AG04450 (cell line): ENCODE measurements around the gene KIF5A. TPM values are rescaled to one million over a fixed set of nuclear protein-coding genes. Genes with fewer than 3 reads are reported as not detected.

Experiments
- CTCF ChIA-PET: fragments of 300-600, 350-600 bp; formaldehyde crosslinking; extraction: SDS; loops from one replicate; lab custom pipeline; 2022; ENCODE audit warnings: antibody characterized with exemption, inconsistent platforms; lab: Charles Lee
- POLR2A ChIA-PET: fragments of 350-600 bp; formaldehyde crosslinking; extraction: SDS; loops from one replicate; lab custom pipeline; 2021; ENCODE audit warnings: antibody characterized with exemption, inconsistent platforms; lab: Yijun Ruan, JAX
- DNase-seq: peaks from one replicate; pipeline ENCODE4 v3.0.0-alpha.2; 2011; ENCODE audit warnings: low read depth, low spot score
- H3K27ac ChIP-seq: one replicate; pipeline ENCODE4 v1.5.1; 2012; ENCODE audit warnings: low read depth, low read length, control low read depth
- H3K27me3 ChIP-seq: one replicate; pipeline ENCODE4 v1.6.0; 2012; ENCODE audit warnings: low read length; ENCODE audit not compliant: control insufficient read depth, insufficient read depth
- H3K4me3 ChIP-seq: 2 replicates; pipeline ENCODE4 v1.5.1; 2011; ENCODE audit warnings: mild to moderate bottlenecking, low read depth, low read length, control low read depth
- H3K9me3 ChIP-seq: 2 replicates; pipeline ENCODE4 v1.5.1; 2012; ENCODE audit warnings: low read length; ENCODE audit not compliant: control insufficient read depth, insufficient read depth
- CTCF ChIP-seq: IDR thresholded peaks from 2 replicates; pipeline ENCODE4 v1.5.1; 2011; ENCODE audit warnings: low read depth, low read length, control low read depth, inconsistent platforms
- polyA plus RNA-seq: library from polyadenylated mRNA; depleted of rRNA; stranded (reverse); fragments of >200 nt; gene quantifications from 2 replicates; pipeline ENCODE4 v1.2.3, GENCODE V29; 2011

KIF5A gene
- polyA plus RNA-seq, 1 experiment: 0.45 TPM

DNA sequence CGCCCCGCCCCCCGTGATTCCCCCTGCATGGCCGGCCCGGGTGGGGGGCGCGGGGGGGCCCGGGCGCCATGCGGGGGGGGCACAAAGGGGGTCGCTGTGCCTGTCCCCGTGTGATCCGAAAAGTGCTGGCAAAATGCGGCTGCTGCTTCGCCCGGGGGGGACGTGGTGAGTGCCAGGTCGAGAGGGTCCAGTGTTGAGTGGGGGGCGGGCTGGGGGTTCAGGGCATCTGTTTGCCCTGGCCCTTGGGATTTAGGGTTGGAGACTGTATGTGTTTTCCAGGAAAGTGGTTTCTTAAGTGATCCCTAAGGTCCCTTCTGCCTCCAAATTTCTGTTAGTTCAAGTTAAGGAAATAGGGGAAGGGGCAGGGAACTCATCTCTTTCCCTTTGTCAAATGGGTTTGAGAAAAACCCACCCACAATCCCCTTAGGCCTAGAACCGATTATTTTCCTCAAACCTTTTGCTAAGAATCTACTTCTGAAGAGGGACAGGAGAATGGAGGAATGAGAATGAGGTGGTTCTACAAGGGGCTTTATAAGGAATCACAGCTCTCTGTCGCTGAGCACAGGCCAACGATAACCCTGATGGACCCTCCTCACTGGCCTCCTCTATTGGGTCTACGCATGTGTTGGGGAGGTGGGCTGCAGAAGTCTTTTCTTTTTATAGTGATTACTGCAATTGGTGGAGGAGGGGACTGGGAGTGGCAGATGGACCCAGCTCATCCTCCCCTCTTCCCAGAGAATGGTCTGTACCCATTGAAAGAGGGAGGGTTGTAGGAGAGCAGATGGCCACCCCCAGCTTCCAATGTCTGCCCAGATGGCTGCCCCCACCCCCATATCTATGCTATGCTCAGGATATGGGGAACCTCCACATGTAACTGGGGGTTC lies 62.2 kb downstream of the KIF5A start:
- H3K4me3 ChIP-seq: peak overlapping the region; percentile 71
- H3K9me3 ChIP-seq: no peaks in the 10 kb centered on the region; the same call in 1 of the 2 replicates
- TF ChIP-seq CTCF: no peak
- CTCF ChIA-PET: interaction anchor here (0.6 to 1.4 kb wide), 4 partner anchors 9 to 114 kb away, joined by 3 to 6 read pairs (median 3); no protein-coding TSS in a partner anchor
- DNase-seq: no peak
- POLR2A ChIA-PET: interaction anchor here (0.9 to 1.4 kb wide), 5 partner anchors 9 to 92 kb away, joined by 3 to 8 read pairs (median 4); partner anchors contain the start of gene DDIT3
- no peaks in the 10 kb centered on the region for H3K27me3 ChIP-seq
- H3K27ac ChIP-seq: no peak overlapping the region

DNA sequence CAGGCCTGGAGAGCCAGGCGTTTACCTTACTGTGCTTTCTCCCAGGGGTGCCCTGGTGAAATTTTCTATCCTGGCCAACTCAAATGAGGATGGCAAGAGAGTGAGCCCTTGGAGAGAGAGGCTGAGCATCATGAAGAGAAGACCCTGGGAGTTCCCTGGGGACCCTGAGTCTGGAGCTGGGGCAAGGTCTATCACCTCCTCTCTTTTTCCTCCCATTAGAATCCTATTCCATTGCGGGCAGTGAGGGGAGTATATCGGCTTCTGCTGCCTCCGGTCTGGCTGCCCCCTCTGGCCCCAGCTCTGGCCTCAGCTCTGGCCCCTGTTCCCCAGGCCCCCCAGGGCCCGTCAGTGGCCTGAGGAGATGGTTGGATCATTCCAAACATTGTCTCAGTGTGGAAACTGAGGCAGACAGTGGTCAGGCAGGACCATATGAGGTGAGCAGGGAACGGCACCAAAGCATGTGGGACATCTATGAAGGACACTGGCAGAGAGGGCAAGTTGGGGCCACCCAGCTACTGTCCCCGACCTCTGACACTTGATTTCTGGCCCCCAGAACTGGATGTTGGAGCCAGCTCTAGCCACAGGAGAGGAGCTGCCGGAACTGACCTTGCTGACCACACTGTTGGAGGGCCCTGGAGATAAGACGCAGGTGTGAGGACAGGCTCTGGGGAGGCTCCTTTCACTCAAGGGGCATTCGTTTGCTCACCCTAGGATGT lies 63.0 kb downstream of the KIF5A start:
- H3K4me3 ChIP-seq: no peak overlapping the region
- CTCF ChIA-PET: interaction anchor here (0.8 kb wide), 1 partner anchor 9 kb away, joined by 3 read pairs; no protein-coding TSS in a partner anchor
- TF ChIP-seq CTCF: no peak
- no peaks in the 10 kb centered on the region for H3K27me3 ChIP-seq
- POLR2A ChIA-PET: no interaction called here
- no peak overlapping the region for H3K27ac ChIP-seq
- DNase-seq: no peak
- H3K9me3 ChIP-seq: no peaks in the 10 kb centered on the region; the same call in 1 of the 2 replicates

DNA sequence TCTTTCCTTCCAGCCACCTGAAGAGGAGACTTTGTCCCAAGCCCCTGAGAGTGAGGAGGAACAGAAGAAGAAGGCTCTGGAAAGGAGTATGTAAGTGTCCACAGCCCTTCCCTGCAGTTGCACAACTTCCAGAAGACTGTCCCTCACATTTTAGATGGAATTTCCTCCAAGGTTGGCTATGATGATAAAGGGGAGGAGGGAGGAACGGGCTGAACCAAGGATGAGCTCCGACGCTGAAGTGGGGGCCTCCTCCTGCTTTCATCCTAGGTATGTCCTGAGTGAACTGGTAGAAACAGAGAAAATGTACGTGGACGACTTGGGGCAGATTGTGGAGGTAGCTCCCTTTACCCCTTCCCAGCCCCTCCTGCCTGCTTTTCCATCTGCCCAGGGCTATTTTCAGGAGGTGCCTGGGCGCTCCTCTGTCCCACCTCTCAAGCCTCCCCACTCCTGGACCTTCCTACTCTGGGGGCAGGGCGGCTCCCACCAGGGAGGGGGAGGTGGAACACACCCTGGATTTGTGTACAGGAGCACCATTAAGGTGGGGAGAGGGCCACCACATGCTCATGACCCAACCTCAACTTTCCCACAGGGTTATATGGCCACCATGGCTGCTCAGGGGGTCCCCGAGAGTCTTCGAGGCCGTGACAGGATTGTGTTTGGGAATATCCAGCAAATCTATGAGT lies 63.7 kb downstream of the KIF5A start:
- H3K4me3 ChIP-seq: no peak overlapping the region
- POLR2A ChIA-PET: no interaction called here
- H3K27ac ChIP-seq: no peak overlapping the region
- H3K9me3 ChIP-seq: no peaks in the 10 kb centered on the region; the same call in 1 of the 2 replicates
- DNase-seq: no peak
- no peak for TF ChIP-seq CTCF
- CTCF ChIA-PET: interaction anchor here (0.8 to 4.0 kb wide), 4 partner anchors 9 to 30 kb away, joined by 3 to 27 read pairs (median 6); partner anchors contain the start of gene B4GALNT1
- H3K27me3 ChIP-seq: no peaks in the 10 kb centered on the region

- ChIA-PET POLR2A (no interaction called here), CTCF (interaction anchor here (1.0 to 4.0 kb wide), 3 partner anchors 8 to 31 kb away, joined by 3 to 27 read pairs (median 9); partner anchors contain the start of gene B4GALNT1)
- no peak overlapping the region for H3K27ac ChIP-seq
- DNase-seq: no peak
- H3K27me3 ChIP-seq: no peaks in the 10 kb centered on the region
- TF ChIP-seq CTCF: no peak
- no peaks in the 10 kb centered on the region; the same call in 1 of the 2 replicates for H3K9me3 ChIP-seq
- no peak overlapping the region for H3K4me3 ChIP-seq
Observed at GRCh38 chr12:57614178-57614947, 64.5 kb downstream of the KIF5A start.
